Activated T-helper 9 cell treated with anti-CD3 and anti-CD28 coated beads, Interleukin-2, amount 50 U/mL, for 16 hours (primary cell): ENCODE measurements around the gene TRMT61A.
A peak's percentile ranks its signal among the peaks of the same experiment; 100 is the strongest.

ENCODE experiments used
- DNase-seq: peaks from one replicate; pipeline ENCODE4 v3.0.0-alpha.2; 2020; ENCODE audit warnings: low read depth

TRMT61A gene

GRCh38 chr14:103535891-103536565 is 7.0 kb downstream of the TRMT61A start:
- DNase-seq = no peak

GRCh38 chr14:103536693-103537092 is 7.7 kb downstream of the TRMT61A start:
- DNase-seq = no peak

GRCh38 chr14:103537175-103537990 is 8.4 kb downstream of the TRMT61A start:
- no peak for DNase-seq

GRCh38 chr14:103538291-103539055 is 9.5 kb downstream of the TRMT61A start:
- DNase-seq = no peak

GRCh38 chr14:103539056-103539825 is 10.2 kb downstream of the TRMT61A start:
- DNase-seq = no peak

GRCh38 chr14:103540821-103541708 is 12.1 kb downstream of the TRMT61A start:
- no peak for DNase-seq

- DNase-seq = no peak
Observed at GRCh38 chr14:103541709-103542604, 13.0 kb downstream of the TRMT61A start.

- no peak for DNase-seq
Observed at GRCh38 chr14:103542605-103543088, 13.7 kb downstream of the TRMT61A start.

- DNase-seq = no peak
Observed at GRCh38 chr14:103543140-103543539, 14.1 kb downstream of the TRMT61A start.

- DNase-seq = no peak
Observed at GRCh38 chr14:103543721-103544387, 14.9 kb downstream of the TRMT61A start.

- DNase-seq = no peak
Observed at GRCh38 chr14:103544388-103545218, 15.6 kb downstream of the TRMT61A start.

- DNase-seq = no peak
Observed at GRCh38 chr14:103545219-103545914, 16.4 kb downstream of the TRMT61A start.

- DNase-seq = no peak
Observed at GRCh38 chr14:103545915-103546651, 17.1 kb downstream of the TRMT61A start.

GRCh38 chr14:103546652-103547454 is 17.9 kb downstream of the TRMT61A start:
- peak; percentile 71 for DNase-seq

- no peak for DNase-seq
Observed at GRCh38 chr14:103547455-103547940, 18.5 kb downstream of the TRMT61A start.

GRCh38 chr14:103547941-103548462 is 19.0 kb downstream of the TRMT61A start:
- no peak for DNase-seq
